Hypothalamus (tissue), 51 donors: ENCODE results near the gene PPAT.
"Not testable (repeated sequence)": the region's sequence is repeated elsewhere in the genome, so short reads cannot be mapped to it uniquely, and the experiment has no call there.

Experiments
- DNase-seq, 51 donors: peaks; one replicate each; lab custom pipeline; 2025; lab: John Stamatoyannopoulos, UW

The PPAT gene

GRCh38 chr4:56387023-56388001, 48.1 kb downstream of the PPAT start, which contains the start of gene AASDH:
Gene AASDH (minus strand): TSS chr4:56387491. CDS start chr4:56384299, 3,192 bp downstream.
- DNase-seq, result peak; percentile 68 to 95 (median 88)

GRCh38 chr4:56386091-56386490, 49.3 kb downstream of the PPAT start:
- DNase-seq, result no peak

- no peak for DNase-seq
These were observed 60.0 kb downstream of the PPAT start for GRCh38 chr4:56375458-56375857.

DNA sequence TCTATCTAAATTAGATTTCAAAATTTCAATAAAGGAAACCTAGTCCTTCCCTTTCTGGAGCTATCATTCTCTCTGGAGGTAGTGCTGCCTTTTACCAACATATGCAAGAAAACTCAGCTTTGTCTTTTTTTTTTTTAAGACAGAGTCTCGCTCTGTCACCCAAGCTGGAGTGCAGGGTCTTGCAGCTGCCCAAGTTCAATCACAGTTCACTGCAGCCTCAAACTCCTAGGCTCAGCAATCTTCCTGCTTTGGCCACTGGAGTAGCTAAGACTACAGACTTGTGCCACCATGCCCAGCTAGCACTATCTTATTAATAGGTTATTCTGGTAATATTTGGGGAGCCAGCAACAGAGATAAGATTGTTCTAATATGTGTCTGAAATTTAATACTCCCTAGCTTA, 60.5 kb downstream of the PPAT start:
- no peak for DNase-seq

DNA sequence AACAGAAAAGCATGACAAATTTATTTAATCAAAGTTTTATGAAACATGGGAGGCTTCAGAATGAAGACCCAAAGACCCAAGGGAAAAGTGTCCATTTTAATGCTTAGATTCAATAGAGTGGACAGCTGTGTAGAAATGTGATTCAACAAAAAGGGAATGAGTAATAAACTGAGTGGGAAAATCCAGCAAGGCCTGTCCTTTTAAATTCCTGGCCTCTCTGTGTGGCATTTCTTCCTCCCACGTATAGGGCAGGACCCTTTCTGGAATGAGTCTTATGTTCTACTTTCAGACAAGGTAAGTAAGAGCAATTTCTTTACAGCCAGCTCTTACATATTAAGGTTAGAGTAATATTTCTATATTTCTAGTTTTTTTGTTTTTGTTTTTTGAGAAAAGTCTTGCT, 62.6 kb downstream of the PPAT start:
- no peak for DNase-seq

DNA sequence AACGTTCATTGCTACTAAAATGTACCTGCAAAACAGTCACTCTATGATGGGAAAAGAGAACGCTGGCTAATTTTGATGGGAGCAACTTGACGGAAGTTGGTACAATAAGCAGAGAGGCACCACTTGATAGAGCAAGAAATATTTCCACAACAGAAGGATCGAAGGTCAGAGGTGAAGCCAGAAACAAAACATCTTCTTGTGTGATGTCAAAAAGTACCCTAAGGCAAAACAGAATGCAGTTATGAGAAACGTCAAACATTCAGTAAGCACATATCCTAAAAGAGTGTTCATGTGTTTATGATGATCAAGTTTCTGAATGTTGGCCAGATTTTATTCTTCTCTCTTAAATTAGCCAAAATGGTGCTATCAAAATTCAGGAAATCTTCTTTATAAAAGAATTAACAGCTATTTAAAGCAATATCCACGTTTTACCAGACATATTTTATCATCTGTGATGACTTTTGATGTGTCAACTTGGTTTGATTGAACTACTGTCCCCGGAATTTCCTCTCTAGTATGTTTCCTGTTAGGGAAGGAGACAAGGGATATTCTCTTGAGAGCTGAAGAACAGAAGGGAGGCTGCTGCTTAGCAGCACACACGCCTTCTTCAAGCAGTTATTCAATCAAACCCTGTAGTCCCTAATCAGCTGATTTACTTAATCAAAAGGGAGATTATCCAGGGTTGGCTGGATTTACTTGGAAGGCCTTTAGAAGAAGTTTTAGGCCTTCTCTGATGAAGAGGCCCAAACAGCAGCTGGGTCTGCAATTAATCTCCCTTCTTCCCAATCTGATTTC, 63.8 kb downstream of the PPAT start:
- no peak for DNase-seq

DNA sequence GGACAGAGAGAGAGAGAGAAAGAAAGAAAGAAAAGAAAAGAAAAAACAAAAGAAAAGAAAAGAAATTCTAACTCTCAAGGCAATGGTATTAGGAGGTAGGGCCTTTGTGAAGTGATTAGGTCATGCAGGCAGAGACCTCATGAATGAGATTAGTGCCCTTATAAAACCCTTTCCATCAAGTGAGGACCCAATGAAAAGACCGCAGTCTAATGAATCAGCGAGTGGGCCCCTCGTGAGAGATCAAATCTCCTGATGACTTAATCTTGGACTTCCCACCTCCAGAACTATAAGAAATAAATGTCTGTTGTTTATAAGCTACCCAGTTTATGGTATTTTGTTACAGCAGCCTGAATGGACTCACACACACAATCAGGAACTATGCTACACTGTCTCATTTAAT, 65.0 kb downstream of the PPAT start:
- no peak for DNase-seq

- not testable (repeated sequence) for DNase-seq
These were observed 72.4 kb downstream of the PPAT start for GRCh38 chr4:56362981-56363380.

DNA sequence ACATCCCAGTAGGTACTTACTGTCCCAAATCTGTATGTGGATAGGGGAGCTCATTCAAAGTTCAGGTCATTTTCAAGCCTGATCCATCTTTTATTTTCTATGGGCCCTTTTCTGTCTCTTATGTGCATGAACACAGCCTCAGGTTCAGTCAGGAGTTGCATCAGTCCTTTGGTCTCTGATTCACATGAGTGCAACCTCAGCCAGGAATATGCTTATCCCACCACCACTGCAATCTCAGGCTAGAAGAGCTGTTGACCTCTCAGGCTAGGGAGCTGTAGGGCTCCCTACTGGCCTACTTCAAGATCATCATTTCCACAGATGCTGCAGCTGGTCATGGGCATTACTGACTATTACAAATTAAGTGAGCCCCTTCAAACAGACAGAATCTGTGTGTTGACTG, 75.3 kb downstream of the PPAT start:
- DNase-seq, result no peak

- no peak for DNase-seq
These were observed 78.8 kb downstream of the PPAT start for GRCh38 chr4:56356650-56357049.

DNA sequence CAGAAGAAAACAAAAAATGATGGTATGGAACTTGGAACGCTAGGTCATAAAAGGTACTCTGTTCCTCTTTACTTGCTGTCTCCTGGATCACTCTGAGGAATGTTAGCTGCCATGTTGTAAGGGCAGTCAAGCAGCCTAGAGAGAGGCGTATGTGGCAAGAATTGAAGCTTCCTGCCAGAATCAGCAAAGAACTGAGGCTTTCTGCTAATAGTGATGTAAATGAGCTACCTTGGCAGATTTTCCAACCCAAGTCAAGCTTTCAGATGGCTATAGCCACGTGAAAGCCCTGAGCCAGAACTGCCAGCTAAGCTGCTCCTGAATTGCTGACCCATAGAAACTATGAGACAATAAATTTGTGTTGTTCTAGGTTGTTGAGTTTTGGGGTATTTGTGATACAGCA, 86.8 kb downstream of the PPAT start:
- DNase-seq, result peak in 17 of 51 donors; percentile 1 to 49 (median 12)

GRCh38 chr4:56345458-56345857, 90.0 kb downstream of the PPAT start:
- DNase-seq, result no peak
